Neural cell (in vitro differentiated cells): ENCODE results near the gene ZBTB42.

Source experiments
- EP300 ChIP-seq: fragments of 450-650 bp; conservative IDR thresholded peaks from 2 replicates; pipeline ENCODE4 v1.6.1; 2014; ENCODE audit warnings: antibody characterized with exemption, mild to moderate bottlenecking, moderate library complexity; ENCODE audit not compliant: poor library complexity, severe bottlenecking
- EZH2 ChIP-seq: fragments of 200-600, 300-800 bp; shearing (Covaris generic), sonication (generic); IDR thresholded peaks from 2 replicates; pipeline ENCODE4 v1.6.1; 2014; ENCODE audit warnings: antibody characterized with exemption, low read length, borderline replicate concordance, mild to moderate bottlenecking; ENCODE audit not compliant: insufficient read depth, poor library complexity, severe bottlenecking
- MXI1 ChIP-seq: fragments of 450-650 bp; conservative IDR thresholded peaks from 2 replicates; pipeline ENCODE4 v1.6.1; 2014; ENCODE audit warnings: antibody characterized with exemption, mild to moderate bottlenecking; ENCODE audit not compliant: poor library complexity, severe bottlenecking
- POLR2AphosphoS5 ChIP-seq: IDR thresholded peaks from 2 replicates; pipeline ENCODE4 v1.6.1; 2012
- RAD21 ChIP-seq: fragments of 450-650 bp; conservative IDR thresholded peaks from 2 replicates; pipeline ENCODE4 v1.6.1; 2014; ENCODE audit warnings: antibody characterized with exemption, mild to moderate bottlenecking, moderate library complexity
- SMC3 ChIP-seq: fragments of 450-650 bp; conservative IDR thresholded peaks from 2 replicates; pipeline ENCODE4 v1.6.1; 2014; ENCODE audit warnings: antibody characterized with exemption, mild to moderate bottlenecking, moderate library complexity; ENCODE audit not compliant: poor library complexity
- TAF1 ChIP-seq: IDR thresholded peaks from 2 replicates; pipeline ENCODE4 v1.6.1; 2012; ENCODE audit warnings: low read depth
- TF ChIP-seq, protein P1 (sequence below): fragments of 450-650 bp; IDR thresholded peaks from 2 replicates; pipeline ENCODE4 v1.5.1; 2014; ENCODE audit warnings: antibody characterized with exemption, mild to moderate bottlenecking, moderate library complexity; ENCODE audit not compliant: poor library complexity, severe bottlenecking
- TF ChIP-seq, protein P2 (sequence below): IDR thresholded peaks from 2 replicates; pipeline ENCODE4 v1.6.1; 2012; ENCODE audit warnings: borderline replicate concordance

DNA sequence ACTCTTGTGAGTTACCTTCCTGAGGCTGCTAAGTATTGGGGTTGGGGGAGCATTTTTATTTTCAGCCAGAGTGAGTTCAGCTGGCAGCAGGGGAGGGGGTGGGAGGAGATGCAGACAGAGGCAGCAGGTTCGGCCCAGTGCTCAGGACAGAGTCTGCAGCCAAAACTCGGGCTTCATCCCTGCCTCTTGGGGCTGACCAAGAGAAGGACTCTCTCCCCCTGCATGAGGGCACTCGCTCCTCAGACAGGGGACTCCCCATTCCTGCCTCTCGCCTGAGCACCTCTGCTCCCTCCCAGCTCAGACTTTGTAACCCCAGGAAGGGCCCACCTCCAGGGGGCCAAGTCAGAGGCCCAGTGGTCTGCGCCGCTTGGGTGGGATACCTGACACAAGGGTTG, 4.2 kb upstream of the ZBTB42 start:
- TF ChIP-seq, protein P1, sequence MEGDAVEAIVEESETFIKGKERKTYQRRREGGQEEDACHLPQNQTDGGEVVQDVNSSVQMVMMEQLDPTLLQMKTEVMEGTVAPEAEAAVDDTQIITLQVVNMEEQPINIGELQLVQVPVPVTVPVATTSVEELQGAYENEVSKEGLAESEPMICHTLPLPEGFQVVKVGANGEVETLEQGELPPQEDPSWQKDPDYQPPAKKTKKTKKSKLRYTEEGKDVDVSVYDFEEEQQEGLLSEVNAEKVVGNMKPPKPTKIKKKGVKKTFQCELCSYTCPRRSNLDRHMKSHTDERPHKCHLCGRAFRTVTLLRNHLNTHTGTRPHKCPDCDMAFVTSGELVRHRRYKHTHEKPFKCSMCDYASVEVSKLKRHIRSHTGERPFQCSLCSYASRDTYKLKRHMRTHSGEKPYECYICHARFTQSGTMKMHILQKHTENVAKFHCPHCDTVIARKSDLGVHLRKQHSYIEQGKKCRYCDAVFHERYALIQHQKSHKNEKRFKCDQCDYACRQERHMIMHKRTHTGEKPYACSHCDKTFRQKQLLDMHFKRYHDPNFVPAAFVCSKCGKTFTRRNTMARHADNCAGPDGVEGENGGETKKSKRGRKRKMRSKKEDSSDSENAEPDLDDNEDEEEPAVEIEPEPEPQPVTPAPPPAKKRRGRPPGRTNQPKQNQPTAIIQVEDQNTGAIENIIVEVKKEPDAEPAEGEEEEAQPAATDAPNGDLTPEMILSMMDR, result no peak
- TF ChIP-seq POLR2AphosphoS5, result no peak
- TF ChIP-seq EP300, result no peak
- TF ChIP-seq EZH2, result no peak
- no peak for TF ChIP-seq SMC3
- TF ChIP-seq, protein P2, sequence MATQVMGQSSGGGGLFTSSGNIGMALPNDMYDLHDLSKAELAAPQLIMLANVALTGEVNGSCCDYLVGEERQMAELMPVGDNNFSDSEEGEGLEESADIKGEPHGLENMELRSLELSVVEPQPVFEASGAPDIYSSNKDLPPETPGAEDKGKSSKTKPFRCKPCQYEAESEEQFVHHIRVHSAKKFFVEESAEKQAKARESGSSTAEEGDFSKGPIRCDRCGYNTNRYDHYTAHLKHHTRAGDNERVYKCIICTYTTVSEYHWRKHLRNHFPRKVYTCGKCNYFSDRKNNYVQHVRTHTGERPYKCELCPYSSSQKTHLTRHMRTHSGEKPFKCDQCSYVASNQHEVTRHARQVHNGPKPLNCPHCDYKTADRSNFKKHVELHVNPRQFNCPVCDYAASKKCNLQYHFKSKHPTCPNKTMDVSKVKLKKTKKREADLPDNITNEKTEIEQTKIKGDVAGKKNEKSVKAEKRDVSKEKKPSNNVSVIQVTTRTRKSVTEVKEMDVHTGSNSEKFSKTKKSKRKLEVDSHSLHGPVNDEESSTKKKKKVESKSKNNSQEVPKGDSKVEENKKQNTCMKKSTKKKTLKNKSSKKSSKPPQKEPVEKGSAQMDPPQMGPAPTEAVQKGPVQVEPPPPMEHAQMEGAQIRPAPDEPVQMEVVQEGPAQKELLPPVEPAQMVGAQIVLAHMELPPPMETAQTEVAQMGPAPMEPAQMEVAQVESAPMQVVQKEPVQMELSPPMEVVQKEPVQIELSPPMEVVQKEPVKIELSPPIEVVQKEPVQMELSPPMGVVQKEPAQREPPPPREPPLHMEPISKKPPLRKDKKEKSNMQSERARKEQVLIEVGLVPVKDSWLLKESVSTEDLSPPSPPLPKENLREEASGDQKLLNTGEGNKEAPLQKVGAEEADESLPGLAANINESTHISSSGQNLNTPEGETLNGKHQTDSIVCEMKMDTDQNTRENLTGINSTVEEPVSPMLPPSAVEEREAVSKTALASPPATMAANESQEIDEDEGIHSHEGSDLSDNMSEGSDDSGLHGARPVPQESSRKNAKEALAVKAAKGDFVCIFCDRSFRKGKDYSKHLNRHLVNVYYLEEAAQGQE, result no peak
- TF ChIP-seq TAF1, result no peak
- TF ChIP-seq RAD21, result no peak
- TF ChIP-seq MXI1, result no peak
